SW480 (cell line): ENCODE measurements around the gene GNS.

Experiments used
- DNase-seq: peaks from one replicate; pipeline ENCODE4 v3.0.0-alpha.2; 2016; ENCODE audit warnings: low spot score

GNS gene

DNA sequence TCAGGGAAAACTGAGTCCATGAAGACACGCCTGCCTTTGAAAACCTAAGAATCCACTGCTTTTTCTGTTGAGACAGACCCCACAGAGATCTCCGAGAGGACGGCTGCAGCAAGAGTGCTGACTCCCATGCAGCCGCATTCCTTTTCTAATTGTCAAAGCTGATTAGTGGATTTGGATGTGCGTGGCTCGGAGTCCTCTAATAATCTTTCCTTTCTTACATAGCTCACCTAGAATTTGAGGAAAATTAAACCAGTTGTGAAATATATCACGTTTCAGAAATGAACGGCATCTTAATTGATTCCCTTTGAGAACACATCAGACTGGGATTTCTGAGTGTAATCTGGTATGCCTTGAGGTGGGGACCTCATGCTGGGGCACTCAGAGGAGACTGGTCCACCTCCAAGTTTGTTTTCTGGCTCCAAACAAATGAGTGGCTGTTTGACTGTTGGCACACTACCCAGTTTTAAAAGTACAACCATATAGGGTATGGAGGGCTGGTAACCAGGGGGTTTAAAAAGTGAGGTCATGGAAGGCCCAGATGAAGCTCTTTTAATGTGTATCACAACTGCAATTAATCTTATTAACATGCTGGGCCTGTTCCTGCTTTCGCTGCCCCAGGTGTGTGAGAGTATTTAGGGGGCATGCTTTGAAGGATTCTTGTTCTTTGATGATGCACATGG lies 85.6 kb downstream of the GNS start:
- DNase-seq: no peak

GRCh38 chr12:64672925-64673409 lies 86.2 kb downstream of the GNS start:
- peak; percentile 33 for DNase-seq

GRCh38 chr12:64671681-64672080 lies 87.5 kb downstream of the GNS start:
- no peak for DNase-seq

- DNase-seq: peak; percentile 35
Measured at GRCh38 chr12:64670919-64671639, 88.1 kb downstream of the GNS start.

DNA sequence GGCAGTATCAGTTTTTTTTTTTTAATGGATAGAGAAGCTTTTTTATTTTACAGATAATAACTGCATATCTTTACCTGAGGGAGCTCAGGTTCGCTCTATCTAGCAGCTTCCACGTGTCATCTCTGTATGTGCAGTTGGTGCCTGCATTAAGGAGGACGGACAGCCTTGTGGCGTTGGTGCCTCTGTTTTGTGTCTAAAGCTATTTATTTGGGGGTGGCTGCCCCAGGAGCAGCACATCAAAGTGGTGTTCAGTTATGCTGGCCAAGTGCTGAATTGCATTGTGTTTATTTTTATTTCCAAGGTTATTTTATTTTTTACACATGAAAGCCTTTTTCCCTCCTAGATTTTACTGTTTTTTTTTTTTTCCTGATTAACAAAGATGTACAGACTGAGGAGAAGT lies 89.2 kb downstream of the GNS start:
- peak; percentile 13 for DNase-seq

DNA sequence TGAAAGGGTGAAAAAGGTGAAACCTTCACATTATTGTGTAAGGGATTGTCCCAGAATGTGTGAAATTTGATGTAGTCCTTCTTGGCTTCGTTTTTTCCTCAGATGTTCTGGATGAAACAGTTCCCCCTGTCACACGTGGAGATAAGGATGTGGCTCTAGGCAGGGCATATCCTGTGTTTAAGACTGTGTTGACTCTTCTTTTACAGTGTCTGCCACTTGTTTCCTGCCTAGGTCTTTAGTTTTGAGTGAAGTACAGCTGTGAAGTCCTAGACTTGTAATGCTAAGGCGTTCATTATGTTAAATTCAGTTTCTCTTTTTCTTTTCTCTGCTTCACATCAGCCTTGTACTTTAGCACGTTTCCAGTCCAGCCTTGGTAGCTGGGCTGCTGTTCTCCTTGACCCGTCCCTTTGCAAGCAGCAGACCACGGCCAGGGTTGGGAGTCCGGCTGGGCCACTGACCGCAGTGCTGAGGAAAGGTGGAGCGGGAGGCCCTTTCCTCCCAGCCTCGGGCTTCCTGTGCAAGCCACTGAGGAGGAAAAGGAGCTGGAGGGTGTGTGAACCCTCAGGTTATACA lies 89.8 kb downstream of the GNS start:
- DNase-seq: peak; percentile 35

DNA sequence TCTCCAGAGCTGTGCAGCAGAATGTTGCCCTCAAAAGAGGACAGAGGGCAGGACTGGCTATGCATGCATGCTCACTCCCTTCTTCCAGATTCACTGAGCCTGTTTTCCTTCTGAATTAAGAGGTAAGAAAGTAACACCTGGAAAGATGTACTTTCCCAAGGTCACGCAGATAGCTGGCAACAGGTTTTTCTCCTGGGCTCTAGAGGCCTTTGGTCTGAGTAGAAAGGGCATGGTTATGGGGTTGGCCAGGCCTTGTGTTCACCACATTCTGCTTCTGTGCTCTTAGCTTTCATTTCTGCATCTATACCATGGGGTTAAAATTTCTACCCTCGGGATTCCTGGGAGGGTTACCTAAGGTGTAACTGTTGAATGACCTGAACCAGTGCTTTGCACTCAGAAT lies 91.4 kb downstream of the GNS start:
- DNase-seq: no peak

DNA sequence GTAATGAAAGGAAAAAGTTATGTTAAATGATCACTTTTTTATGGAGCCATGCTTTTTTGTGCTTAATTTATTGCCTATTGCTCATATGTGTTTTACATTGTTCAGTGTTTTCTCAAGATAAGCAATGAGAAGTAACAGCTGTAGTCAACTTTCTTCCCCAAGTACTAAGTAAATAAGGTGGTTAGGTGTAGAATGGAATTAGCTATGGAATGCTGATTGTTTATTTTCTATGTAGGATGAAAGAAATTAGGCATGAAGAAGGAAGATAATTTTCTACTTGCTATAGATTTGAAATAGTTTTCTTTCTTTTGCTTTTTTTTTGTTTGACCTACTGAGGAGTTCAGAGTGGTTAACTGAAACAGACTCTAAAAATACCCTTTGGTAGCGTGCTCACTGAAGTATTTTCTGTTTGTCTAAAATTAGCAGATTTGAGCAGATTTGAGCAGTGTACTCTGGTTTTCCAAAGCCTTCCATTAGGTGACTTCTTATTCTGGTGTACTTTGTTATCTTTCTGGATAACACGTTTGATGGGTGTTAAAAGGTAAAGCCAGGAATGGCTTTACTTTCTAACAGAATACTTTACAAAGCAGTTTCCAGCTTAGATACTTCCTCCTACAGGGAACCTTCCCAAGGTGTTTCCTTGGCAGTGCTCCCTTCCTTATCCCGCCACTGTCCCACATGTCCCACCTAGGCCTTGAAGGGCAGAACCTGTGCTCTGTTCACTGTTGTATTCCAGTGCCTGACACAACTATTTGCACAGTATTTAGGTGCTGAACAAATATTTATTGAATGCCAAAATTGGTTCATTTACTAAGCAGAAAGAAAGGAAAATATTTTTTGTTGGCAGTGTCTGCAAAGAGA lies 92.9 kb downstream of the GNS start:
- no peak for DNase-seq

GRCh38 chr12:64665514-64665913 lies 93.7 kb downstream of the GNS start:
- no peak for DNase-seq
